BE2C (cell line): Measurements from ENCODE around the gene OLFM2.

ENCODE experiments used
- DNase-seq: peaks from one replicate; pipeline ENCODE4 v3.0.0-alpha.2; 2020
- H3K27me3 ChIP-seq: fragments of 250-450 bp; sonication (Bioruptor Pico); 2 replicates; pipeline ENCODE4 v1.5.1; 2020; ENCODE audit warnings: mild to moderate bottlenecking
- H3K36me3 ChIP-seq: fragments of 250-450 bp; sonication (Bioruptor Pico); 2 replicates; pipeline ENCODE4 v1.5.1; 2020; ENCODE audit warnings: mild to moderate bottlenecking
- H3K4me1 ChIP-seq: fragments of 250-450 bp; sonication (Bioruptor Pico); 2 replicates; pipeline ENCODE4 v1.5.1; 2020
- H3K4me3 ChIP-seq: 2 replicates; pipeline ENCODE4 v1.5.1; 2011; ENCODE audit warnings: low read depth, low read length
- H3K9me3 ChIP-seq: fragments of 250-450 bp; sonication (Bioruptor Pico); 2 replicates; pipeline ENCODE4 v1.5.1; 2020
- CTCF ChIP-seq: IDR thresholded peaks from 2 replicates; pipeline ENCODE4 v1.5.1; 2012; ENCODE audit warnings: mild to moderate bottlenecking, low read depth, low read length

OLFM2 gene

GRCh38 chr19:9937001-9937411 is 691 bp upstream of the OLFM2 start:
- Histone ChIP-seq H3K27me3 (peaks cover 11% of the 10 kb centered on the region), H3K4me1 (no peaks in the 10 kb centered on the region), H3K4me3 (no peak overlapping the region), H3K36me3 (no peaks in the 10 kb centered on the region), H3K9me3 (no peaks in the 10 kb centered on the region)
- DNase-seq = no peak
- no peak for TF ChIP-seq CTCF

GRCh38 chr19:9935506-9936325 is 599 bp downstream of the OLFM2 start:
- no peak overlapping the region for H3K4me3 ChIP-seq
- DNase-seq = no peak

GRCh38 chr19:9934132-9934950 is 2.0 kb downstream of the OLFM2 start:
- TF ChIP-seq CTCF = peak; percentile 73
- H3K4me1 ChIP-seq = no peaks in the 10 kb centered on the region
- no peaks in the 10 kb centered on the region for H3K9me3 ChIP-seq
- peak; percentile 86 for DNase-seq
- H3K4me3 ChIP-seq = no peak overlapping the region
- H3K36me3 ChIP-seq = no peaks in the 10 kb centered on the region
- H3K27me3 ChIP-seq = peaks cover 11% of the 10 kb centered on the region

More at GRCh38 chr19:9935506-9936325, 599 bp downstream of the OLFM2 start:
- no peak for TF ChIP-seq CTCF
- H3K4me1 ChIP-seq = no peaks in the 10 kb centered on the region
- no peaks in the 10 kb centered on the region for H3K36me3 ChIP-seq
- H3K27me3 ChIP-seq = peaks cover 11% of the 10 kb centered on the region
- no peaks in the 10 kb centered on the region for H3K9me3 ChIP-seq

- Histone ChIP-seq H3K27me3 (peaks cover 11% of the 10 kb centered on the region), H3K36me3 (no peaks in the 10 kb centered on the region), H3K9me3 (no peaks in the 10 kb centered on the region), H3K4me1 (no peaks in the 10 kb centered on the region), H3K4me3 (no peak overlapping the region)
- no peak for DNase-seq
- TF ChIP-seq CTCF = no peak
Observed at GRCh38 chr19:9932835-9933234, 3.5 kb downstream of the OLFM2 start.

- DNase-seq = no peak
- no peak overlapping the region for H3K4me3 ChIP-seq
- no peaks in the 10 kb centered on the region for H3K9me3 ChIP-seq
- TF ChIP-seq CTCF = no peak
- no peaks in the 10 kb centered on the region for H3K4me1 ChIP-seq
- H3K27me3 ChIP-seq = peaks cover 11% of the 10 kb centered on the region
- H3K36me3 ChIP-seq = no peaks in the 10 kb centered on the region
Observed at GRCh38 chr19:9931629-9932028, 4.7 kb downstream of the OLFM2 start.
